ENCODE data around the gene MCC.

Gene MCC

GRCh38 chr5:113487781-113488644 is at the start of gene MCC:
TSS of gene MCC (minus strand) at chr5:113488453.
- DNase-seq (ENCODE audit: low read depth in 2 of 2): no peak

GRCh38 chr5:113531481-113532159 is 43.4 kb upstream of the MCC start:
- no peak for DNase-seq (ENCODE audit: low read depth in 2 of 2)

DNA sequence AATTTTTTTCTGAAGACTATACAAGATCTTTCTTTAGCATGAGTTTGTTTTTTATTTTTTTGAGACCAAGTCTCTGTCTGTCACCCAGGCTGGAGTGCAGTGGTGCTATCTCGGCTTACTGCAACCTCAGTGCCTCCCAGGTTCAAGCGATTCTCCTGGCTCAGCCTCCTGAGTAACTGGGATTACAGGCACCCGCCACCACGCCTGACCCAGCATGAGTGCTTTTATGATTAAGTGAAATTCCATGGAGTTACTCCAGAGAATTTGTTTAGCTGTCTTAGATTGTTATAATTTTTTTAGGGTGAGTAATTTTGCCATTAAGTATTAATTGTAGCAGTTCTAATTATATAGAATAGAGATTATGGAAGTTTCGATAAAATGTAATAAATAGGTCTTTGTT is 39.5 kb upstream of the MCC start:
- DNase-seq (ENCODE audit: low read depth in 2 of 2): no peak

DNA sequence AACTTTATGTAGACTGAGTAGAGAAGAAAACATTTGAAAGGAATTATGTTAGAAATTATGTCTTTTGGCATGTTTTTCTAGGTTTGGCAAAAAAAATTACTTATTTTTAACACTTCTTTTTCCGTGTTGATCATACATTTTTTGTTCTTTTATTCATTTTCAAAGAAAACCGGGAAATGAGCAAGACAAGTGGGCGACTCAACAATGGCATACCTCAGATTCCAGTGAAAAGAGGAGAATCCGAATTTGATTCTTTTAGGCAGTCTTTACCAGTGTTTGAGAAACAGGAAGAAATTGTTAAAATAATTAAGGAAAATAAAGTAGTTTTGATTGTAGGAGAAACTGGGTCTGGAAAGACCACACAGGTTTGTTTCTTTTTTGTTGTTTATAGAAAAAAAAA is 38.2 kb upstream of the MCC start:
- DNase-seq (ENCODE audit: low read depth in 2 of 2): no peak

- DNase-seq (ENCODE audit: low read depth in 2 of 2): no peak
These were observed 36.7 kb upstream of the MCC start for GRCh38 chr5:113524927-113525326.

DNA sequence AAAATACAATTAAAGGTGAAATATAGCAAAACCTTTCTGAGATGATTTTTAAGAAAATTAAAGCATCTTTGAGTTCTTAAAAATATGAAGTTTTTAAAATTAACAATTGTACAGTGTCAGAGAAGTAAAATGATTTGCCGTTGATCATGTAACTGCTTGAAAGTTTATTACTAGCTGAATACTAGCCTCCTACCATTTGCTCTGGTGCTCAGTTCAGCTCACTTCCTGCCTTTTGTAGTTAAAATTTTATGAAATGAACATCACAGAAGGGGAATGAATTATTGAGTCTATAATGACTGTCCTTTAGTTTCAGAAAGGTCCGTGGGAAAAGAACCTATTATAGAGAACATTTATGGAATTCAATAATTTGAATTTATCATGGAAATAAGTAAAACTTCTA is 34.9 kb upstream of the MCC start:
- no peak for DNase-seq (ENCODE audit: low read depth in 2 of 2)

DNA sequence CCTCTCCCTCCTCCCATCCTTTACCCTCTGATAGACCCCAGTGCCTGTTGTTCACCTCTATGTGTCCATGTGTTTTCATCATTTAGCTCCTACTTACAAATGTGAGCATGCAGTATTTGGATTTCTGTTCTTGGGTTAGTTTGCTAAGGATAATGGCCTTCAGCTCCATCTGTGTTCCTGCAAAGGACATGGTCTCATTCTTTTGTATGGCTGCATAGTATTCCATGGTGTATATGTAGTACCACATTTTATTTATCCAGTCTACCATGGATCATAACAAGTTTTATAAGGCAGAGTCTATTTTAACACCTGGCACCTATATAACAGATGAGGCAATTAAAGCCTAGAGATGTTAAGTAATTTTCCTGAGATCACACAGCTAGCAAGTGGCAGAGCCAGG is 32.6 kb upstream of the MCC start:
- no peak for DNase-seq (ENCODE audit: low read depth in 2 of 2)

DNA sequence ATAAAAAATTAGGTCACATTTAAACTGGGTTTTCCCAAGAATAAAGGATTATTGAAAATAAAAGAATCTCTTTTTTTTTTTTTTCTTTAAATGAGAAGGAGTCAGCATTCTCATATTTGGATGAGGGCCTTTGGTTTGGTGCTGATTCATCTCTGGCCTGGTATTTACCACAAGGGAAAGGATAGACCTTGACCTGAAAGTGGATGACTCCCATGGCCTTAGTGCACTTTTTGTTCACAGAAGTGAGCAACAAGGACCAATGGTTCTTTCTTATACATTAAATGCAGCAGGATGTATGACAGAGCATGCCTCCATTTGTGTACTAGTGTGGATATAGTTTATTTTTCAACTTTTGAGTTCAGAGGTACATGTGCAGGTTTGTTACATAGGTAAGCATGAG is 32.2 kb upstream of the MCC start:
- no peak for DNase-seq (ENCODE audit: low read depth in 2 of 2)

DNA sequence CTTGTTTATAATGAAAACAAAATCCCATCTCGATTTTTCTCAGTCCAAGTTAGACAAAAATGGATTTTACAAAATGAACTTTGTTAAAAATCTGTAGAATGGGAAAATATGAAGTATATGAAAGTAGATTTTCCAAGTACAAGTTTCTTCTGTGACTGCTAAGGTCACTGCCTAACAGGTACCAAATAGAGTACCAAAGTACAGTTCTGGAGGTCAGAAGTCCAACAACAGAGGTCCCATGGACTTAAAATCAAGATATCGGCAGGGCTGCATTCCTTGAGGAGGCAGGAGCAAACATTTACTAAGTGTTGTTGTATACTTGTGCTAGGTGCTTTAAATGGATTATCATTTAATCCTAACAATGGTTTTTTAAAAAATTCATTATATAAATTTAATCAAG is 31.2 kb upstream of the MCC start:
- DNase-seq (ENCODE audit: low read depth in 2 of 2): no peak

- DNase-seq (ENCODE audit: low read depth in 2 of 2): no peak
These were observed 30.6 kb upstream of the MCC start for GRCh38 chr5:113518884-113519283.

- no peak for DNase-seq (ENCODE audit: low read depth in 2 of 2)
These were observed 26.0 kb upstream of the MCC start for GRCh38 chr5:113514289-113514635.

- peak; percentile 71 for DNase-seq (ENCODE audit: low read depth in 2 of 2)
These were observed 25.4 kb upstream of the MCC start, which contains the start of gene YTHDC2 for GRCh38 chr5:113513384-113514288. TSS of gene YTHDC2 (plus strand) at chr5:113513694. CDS start at chr5:113513896, 202 bp downstream.

DNA sequence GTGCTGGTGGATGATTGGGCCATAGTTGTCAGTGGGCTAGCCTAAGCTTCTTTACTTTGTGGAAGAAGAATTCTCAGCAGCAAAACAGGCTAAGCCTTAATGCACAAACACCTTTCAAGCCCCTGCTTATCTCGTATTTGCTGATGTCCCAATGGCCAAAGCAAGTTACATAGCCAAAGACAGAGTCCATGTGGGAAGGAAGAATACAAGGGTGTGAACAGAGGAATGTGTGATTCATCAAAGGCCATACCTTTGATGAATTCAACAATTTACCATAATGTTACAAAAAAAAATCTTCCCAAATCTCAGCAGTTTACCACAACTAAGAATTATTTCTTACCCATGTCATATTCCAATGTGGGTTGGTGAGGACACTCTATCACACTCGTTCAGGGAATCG is 24.1 kb upstream of the MCC start:
- DNase-seq (ENCODE audit: low read depth in 2 of 2): no peak

DNA sequence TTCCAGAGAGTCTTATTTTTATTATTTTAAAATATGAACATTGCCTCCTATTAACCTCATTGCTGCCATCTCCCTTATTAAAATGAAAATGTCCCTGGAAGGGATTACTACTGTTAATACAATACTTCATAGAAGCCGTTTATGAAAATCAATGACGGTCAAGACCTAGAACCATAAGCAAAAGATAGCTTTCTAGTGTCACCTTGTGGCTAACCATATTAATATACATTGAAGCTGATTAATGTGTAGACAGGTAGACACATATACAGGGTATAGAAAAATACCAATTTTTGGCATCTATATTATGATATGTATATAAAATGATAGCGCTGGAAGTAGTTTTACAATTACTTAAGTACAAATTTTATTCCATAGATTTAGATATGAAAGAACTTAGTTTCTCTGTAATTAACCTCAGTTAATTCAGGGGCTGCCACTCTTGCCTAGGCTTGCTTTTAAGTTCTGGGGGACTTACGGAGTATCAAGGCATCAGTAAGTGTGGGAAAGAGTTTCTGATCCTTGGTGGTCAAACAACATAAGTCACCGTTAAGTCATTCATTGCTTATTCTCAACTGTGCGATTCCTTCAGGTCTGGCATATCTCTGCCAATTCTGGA is 22.7 kb upstream of the MCC start:
- DNase-seq (ENCODE audit: low read depth in 2 of 2): no peak

DNA sequence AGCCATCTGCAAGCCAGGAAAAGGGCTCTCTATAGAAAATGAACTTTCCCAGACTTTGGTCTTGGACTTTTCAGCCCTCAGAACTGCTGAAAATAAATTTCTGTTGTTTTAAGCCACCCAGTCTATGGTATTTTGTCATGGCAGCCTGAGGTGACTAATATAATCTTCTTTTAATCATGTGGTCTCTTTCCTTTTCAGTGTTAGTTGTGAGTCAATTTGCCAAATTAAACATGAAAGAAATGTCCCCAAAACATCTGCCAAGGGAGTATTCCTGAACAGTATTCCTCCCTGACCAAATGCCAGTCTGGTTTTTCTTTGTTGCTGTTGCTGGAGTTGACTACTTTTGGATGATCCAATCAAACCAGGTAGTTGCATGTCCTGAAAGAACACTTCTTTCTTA is 20.5 kb upstream of the MCC start:
- no peak for DNase-seq (ENCODE audit: low read depth in 2 of 2)

DNA sequence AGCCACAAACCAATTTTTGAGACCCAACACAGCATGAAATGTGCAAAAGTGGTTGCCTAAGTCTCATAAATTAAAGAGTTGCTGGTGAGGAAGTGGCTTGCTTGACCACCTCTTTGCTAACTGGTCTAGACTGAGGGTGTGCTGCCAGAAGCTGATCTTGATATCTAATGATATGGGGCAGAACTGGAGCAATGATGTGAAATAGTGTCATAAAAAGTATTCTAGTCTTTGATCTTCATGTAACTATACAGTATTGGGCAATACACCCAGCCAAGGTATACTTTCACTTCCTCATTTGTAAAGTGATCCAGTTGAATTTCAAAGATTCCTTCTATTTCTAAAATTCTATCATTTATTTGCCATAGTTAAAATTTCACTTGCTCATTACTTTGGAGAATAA is 19.3 kb upstream of the MCC start:
- DNase-seq (ENCODE audit: low read depth in 2 of 2): no peak

GRCh38 chr5:113505181-113505580 is 16.9 kb upstream of the MCC start:
- no peak for DNase-seq (ENCODE audit: low read depth in 2 of 2)

DNA sequence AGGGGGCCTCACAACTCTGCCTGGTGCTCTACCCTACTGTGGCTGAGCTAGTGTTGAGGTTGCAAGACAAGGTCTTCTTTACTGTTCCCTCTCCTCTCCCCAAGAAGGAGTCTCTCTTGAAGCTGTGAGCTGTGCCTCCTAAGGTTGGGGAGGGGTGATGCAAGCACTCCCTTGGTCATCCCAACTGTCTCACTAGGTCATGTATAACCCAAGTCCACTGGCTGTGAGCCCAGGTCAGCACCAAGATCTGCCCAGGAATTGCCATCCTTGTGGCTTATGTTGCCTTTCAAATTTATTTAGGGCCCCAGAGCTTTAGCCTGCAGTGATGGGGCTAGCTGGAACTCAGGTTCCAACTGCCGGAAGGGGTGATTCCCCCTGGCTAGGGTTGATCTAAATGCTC is 14.9 kb upstream of the MCC start:
- DNase-seq (ENCODE audit: low read depth in 2 of 2): no peak

DNA sequence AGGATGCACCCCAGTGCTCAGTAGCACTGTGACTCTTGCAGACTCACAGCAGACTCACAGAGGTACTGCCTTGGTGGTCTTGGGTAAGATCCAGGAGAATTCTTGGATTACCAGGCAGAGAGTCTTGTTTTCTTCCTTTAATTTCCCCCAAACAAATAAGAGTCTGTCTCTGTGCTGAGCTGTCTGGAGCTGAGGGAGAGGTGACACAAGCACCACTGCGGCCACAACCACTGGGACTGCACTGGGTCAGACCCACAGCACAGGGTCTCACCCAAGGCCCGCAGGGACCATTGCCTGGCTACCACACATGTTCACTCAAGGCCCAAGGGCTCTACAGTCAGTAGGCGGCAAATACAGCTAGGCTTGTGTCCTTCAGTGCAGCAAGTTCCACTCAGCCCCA is 13.8 kb upstream of the MCC start:
- no peak for DNase-seq (ENCODE audit: low read depth in 2 of 2)

GRCh38 chr5:113495422-113495841 is 7.2 kb upstream of the MCC start:
- DNase-seq (ENCODE audit: low read depth in 2 of 2): no peak

DNA sequence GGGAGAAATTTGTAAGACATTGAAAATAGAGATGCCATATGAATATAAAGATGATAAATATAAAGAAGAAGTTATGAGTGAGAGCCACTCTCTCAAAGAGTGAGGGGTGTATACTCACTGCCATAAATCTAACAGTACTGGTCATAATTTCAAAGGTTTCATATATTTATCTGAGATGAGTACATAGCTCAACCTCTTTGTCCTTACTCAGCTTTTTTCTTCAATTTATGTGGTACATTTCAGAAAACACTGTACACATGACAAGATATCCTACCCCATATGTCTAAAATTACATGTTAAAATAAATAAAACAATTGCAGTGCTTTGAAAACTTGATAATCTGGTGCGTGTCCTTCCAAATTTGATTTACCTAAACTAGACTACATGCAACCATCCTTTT is 5.2 kb upstream of the MCC start:
- DNase-seq (ENCODE audit: low read depth in 2 of 2): no peak

- DNase-seq (ENCODE audit: low read depth in 2 of 2): no peak
These were observed 2.8 kb upstream of the MCC start for GRCh38 chr5:113491022-113491421.
